ENCODE results near the gene SETD9.

DNA sequence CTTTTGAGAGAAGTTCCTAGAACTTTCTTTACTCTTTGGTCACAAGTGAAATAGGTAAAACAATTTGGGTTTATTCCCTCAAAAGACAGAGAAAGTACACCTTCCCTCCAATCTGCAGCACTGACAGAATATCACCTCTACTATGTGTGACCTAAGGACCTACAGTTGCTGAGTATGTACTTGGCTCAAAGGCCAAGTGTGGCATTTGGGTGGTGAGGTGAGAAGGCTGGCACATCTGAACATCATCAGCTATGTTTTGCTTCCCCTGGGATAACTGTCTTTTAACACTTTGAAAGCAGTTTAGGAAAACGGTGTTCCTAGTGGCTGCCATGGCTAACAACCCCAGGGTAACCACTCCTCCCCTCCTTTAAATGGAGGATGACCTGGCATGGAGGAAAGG, 24.9 kb downstream of the SETD9 start:
- TF ChIP-seq, protein P1, sequence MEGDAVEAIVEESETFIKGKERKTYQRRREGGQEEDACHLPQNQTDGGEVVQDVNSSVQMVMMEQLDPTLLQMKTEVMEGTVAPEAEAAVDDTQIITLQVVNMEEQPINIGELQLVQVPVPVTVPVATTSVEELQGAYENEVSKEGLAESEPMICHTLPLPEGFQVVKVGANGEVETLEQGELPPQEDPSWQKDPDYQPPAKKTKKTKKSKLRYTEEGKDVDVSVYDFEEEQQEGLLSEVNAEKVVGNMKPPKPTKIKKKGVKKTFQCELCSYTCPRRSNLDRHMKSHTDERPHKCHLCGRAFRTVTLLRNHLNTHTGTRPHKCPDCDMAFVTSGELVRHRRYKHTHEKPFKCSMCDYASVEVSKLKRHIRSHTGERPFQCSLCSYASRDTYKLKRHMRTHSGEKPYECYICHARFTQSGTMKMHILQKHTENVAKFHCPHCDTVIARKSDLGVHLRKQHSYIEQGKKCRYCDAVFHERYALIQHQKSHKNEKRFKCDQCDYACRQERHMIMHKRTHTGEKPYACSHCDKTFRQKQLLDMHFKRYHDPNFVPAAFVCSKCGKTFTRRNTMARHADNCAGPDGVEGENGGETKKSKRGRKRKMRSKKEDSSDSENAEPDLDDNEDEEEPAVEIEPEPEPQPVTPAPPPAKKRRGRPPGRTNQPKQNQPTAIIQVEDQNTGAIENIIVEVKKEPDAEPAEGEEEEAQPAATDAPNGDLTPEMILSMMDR (IDR thresholded peaks at IDR 0.05; ENCODE audit: insufficient read depth, low read length): no peak
- TF ChIP-seq, protein P2, sequence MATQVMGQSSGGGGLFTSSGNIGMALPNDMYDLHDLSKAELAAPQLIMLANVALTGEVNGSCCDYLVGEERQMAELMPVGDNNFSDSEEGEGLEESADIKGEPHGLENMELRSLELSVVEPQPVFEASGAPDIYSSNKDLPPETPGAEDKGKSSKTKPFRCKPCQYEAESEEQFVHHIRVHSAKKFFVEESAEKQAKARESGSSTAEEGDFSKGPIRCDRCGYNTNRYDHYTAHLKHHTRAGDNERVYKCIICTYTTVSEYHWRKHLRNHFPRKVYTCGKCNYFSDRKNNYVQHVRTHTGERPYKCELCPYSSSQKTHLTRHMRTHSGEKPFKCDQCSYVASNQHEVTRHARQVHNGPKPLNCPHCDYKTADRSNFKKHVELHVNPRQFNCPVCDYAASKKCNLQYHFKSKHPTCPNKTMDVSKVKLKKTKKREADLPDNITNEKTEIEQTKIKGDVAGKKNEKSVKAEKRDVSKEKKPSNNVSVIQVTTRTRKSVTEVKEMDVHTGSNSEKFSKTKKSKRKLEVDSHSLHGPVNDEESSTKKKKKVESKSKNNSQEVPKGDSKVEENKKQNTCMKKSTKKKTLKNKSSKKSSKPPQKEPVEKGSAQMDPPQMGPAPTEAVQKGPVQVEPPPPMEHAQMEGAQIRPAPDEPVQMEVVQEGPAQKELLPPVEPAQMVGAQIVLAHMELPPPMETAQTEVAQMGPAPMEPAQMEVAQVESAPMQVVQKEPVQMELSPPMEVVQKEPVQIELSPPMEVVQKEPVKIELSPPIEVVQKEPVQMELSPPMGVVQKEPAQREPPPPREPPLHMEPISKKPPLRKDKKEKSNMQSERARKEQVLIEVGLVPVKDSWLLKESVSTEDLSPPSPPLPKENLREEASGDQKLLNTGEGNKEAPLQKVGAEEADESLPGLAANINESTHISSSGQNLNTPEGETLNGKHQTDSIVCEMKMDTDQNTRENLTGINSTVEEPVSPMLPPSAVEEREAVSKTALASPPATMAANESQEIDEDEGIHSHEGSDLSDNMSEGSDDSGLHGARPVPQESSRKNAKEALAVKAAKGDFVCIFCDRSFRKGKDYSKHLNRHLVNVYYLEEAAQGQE (IDR thresholded peaks at IDR 0.05; ENCODE audit: insufficient replicate concordance, low read depth): no peak
- TF ChIP-seq POLR2AphosphoS5 (IDR thresholded peaks at IDR 0.05; ENCODE audit: low read depth): no peak
